MM.1S (cell line): ENCODE measurements around the gene SCMH1.
"Not testable (repeated sequence)": the region's sequence is repeated elsewhere in the genome, so short reads cannot be mapped to it uniquely, and the experiment has no call there.

Source experiments
- DNase-seq: peaks from one replicate; pipeline ENCODE4 v3.0.0-alpha.2; 2015
- H2AFZ ChIP-seq: fragments of 300-600 bp; sonication (generic); 2 replicates; pipeline ENCODE4 v1.6.0; 2016; ENCODE audit warnings: antibody characterized with exemption, low read length
- H3F3A ChIP-seq: fragments of 300-600 bp; sonication (generic); 2 replicates; pipeline ENCODE4 v1.6.1; 2016; ENCODE audit warnings: mild to moderate bottlenecking, antibody characterized with exemption, low read length, moderate library complexity, mixed read lengths; ENCODE audit not compliant: insufficient read depth
- H3K27ac ChIP-seq: fragments of 300-600 bp; sonication (generic); 2 replicates; pipeline ENCODE4 v1.5.1; 2016; ENCODE audit warnings: mild to moderate bottlenecking, low read length
- H3K27me3 ChIP-seq: fragments of 300-600 bp; sonication (generic); replicated peaks from 2 replicates; pipeline ENCODE4 v1.6.0; 2016; ENCODE audit warnings: low read length; ENCODE audit not compliant: insufficient read depth
- H3K36me3 ChIP-seq: fragments of 300-600 bp; sonication (generic); replicated peaks from 2 replicates; pipeline ENCODE4 v1.6.1; 2016; ENCODE audit warnings: mild to moderate bottlenecking, low read length, mixed read lengths; ENCODE audit not compliant: insufficient read depth
- H3K4me1 ChIP-seq: fragments of 300-600 bp; sonication (generic); 2 replicates; pipeline ENCODE4 v1.6.1; 2016; ENCODE audit warnings: low read length, mixed read lengths
- H3K4me2 ChIP-seq: fragments of 300-600 bp; sonication (generic); 2 replicates; pipeline ENCODE4 v1.6.0; 2016; ENCODE audit warnings: low read depth, low read length
- H3K4me3 ChIP-seq: fragments of 300-600 bp; sonication (generic); 2 replicates; pipeline ENCODE4 v1.5.1; 2016; ENCODE audit warnings: low read length, mixed read lengths
- H3K79me2 ChIP-seq: fragments of 300-600 bp; sonication (generic); 2 replicates; pipeline ENCODE4 v1.6.1; 2016; ENCODE audit warnings: mixed run types, low read length, mixed read lengths
- H3K9ac ChIP-seq: fragments of 300-600 bp; sonication (generic); 2 replicates; pipeline ENCODE4 v1.6.1; 2016; ENCODE audit warnings: low read length, mixed read lengths
- H3K9me2 ChIP-seq: fragments of 300-600 bp; sonication (generic); replicated peaks from 2 replicates; pipeline ENCODE4 v1.6.1; 2016; ENCODE audit warnings: mild to moderate bottlenecking, low read length, mixed read lengths; ENCODE audit not compliant: insufficient read depth
- H3K9me3 ChIP-seq: fragments of 300-600 bp; sonication (generic); replicated peaks from 2 replicates; pipeline ENCODE4 v1.6.1; 2016; ENCODE audit warnings: mild to moderate bottlenecking, low read length, mixed read lengths; ENCODE audit not compliant: insufficient read depth
- H4K20me1 ChIP-seq: fragments of 300-600 bp; sonication (generic); 2 replicates; pipeline ENCODE4 v1.6.1; 2016; ENCODE audit warnings: mild to moderate bottlenecking, low read length, moderate library complexity, mixed read lengths; ENCODE audit not compliant: insufficient read depth
- CTCF ChIP-seq: fragments of 300-600 bp; sonication (generic); IDR thresholded peaks from 2 replicates; pipeline ENCODE4 v1.5.1; 2016; ENCODE audit warnings: antibody characterized with exemption, low read length, mixed read lengths
- EZH2 ChIP-seq: fragments of 300-600 bp; sonication (generic); optimal IDR thresholded peaks from 2 replicates; pipeline ENCODE3; 2017; ENCODE audit warnings: low read depth, mild to moderate bottlenecking, antibody characterized with exemption, low read length, mixed read lengths
- EZH2phosphoT487 ChIP-seq: fragments of 300-600 bp; sonication (generic); IDR thresholded peaks from 2 replicates; pipeline ENCODE4 v1.6.1; 2018; ENCODE audit warnings: antibody characterized with exemption, low read length

Gene SCMH1

GRCh38 chr1:41218152-41218551 is 24.0 kb downstream of the SCMH1 start:
- no peak for TF ChIP-seq EZH2
- no peak for TF ChIP-seq CTCF
- no peak for TF ChIP-seq EZH2phosphoT487
- H3K27me3 ChIP-seq = no peaks in the 10 kb centered on the region
- H3K27ac ChIP-seq = no peak overlapping the region
- H3K9me3 ChIP-seq = no peaks in the 10 kb centered on the region
- H3K79me2 ChIP-seq = peaks cover 70% of the 10 kb centered on the region
- no peaks in the 10 kb centered on the region for H3K36me3 ChIP-seq
- H2AFZ ChIP-seq = no peak overlapping the region
- 0 out of 2 replicates have a peak, but pooled peaks cover 4% of the 10 kb centered on the region for H3F3A ChIP-seq
- H3K9me2 ChIP-seq = no peaks in the 10 kb centered on the region
- H3K9ac ChIP-seq = no peak overlapping the region
- H3K4me2 ChIP-seq = no peak overlapping the region
- no peaks in the 10 kb centered on the region for H4K20me1 ChIP-seq
- peaks cover 13% of the 10 kb centered on the region for H3K4me1 ChIP-seq
- no peak for DNase-seq
- no peak overlapping the region for H3K4me3 ChIP-seq

- H3K4me2 ChIP-seq = no peak overlapping the region
- H2AFZ ChIP-seq = no peak overlapping the region
- H3F3A ChIP-seq = 0 out of 2 replicates have a peak, but pooled peaks cover 2% of the 10 kb centered on the region
- no peak overlapping the region for H3K4me3 ChIP-seq
- H3K36me3 ChIP-seq = no peaks in the 10 kb centered on the region; the same call in 1 of the 2 replicates
- H3K9me2 ChIP-seq = no peaks in the 10 kb centered on the region
- H4K20me1 ChIP-seq = no peaks in the 10 kb centered on the region
- H3K27me3 ChIP-seq = no peaks in the 10 kb centered on the region
- no peak for TF ChIP-seq CTCF
- no peak overlapping the region for H3K27ac ChIP-seq
- peaks cover 6% of the 10 kb centered on the region; the same call in 1 of the 2 replicates for H3K4me1 ChIP-seq
- no peaks in the 10 kb centered on the region for H3K9me3 ChIP-seq
- peaks cover 75% of the 10 kb centered on the region for H3K79me2 ChIP-seq
- no peak overlapping the region for H3K9ac ChIP-seq
- DNase-seq = no peak
These were observed 24.7 kb downstream of the SCMH1 start for GRCh38 chr1:41217441-41217840.

GRCh38 chr1:41215623-41216022 is 26.5 kb downstream of the SCMH1 start:
- no peak overlapping the region for H3K4me3 ChIP-seq
- H3K9me3 ChIP-seq = no peaks in the 10 kb centered on the region
- H3K9ac ChIP-seq = no peak overlapping the region
- no peak for DNase-seq
- no peaks in the 10 kb centered on the region for H4K20me1 ChIP-seq
- no peaks in the 10 kb centered on the region for H3K9me2 ChIP-seq
- no peaks in the 10 kb centered on the region for H3K4me1 ChIP-seq
- no peaks in the 10 kb centered on the region for H3F3A ChIP-seq
- no peak overlapping the region for H3K4me2 ChIP-seq
- no peak overlapping the region for H3K27ac ChIP-seq
- no peaks in the 10 kb centered on the region for H3K27me3 ChIP-seq
- no peaks in the 10 kb centered on the region; the same call in 1 of the 2 replicates for H3K36me3 ChIP-seq
- TF ChIP-seq CTCF = no peak
- no peak for TF ChIP-seq EZH2phosphoT487
- no peak for TF ChIP-seq EZH2
- H2AFZ ChIP-seq = no peak overlapping the region
- H3K79me2 ChIP-seq = peaks cover 69% of the 10 kb centered on the region

GRCh38 chr1:41213341-41213740 is 28.8 kb downstream of the SCMH1 start:
- H3K4me1 ChIP-seq = no peaks in the 10 kb centered on the region
- H3K36me3 ChIP-seq = no peaks in the 10 kb centered on the region; the same call in 1 of the 2 replicates
- no peak overlapping the region for H3K4me2 ChIP-seq
- peaks cover 57% of the 10 kb centered on the region for H3K79me2 ChIP-seq
- H3F3A ChIP-seq = no peaks in the 10 kb centered on the region
- H3K4me3 ChIP-seq = no peak overlapping the region
- no peaks in the 10 kb centered on the region for H3K9me3 ChIP-seq
- TF ChIP-seq CTCF = no peak
- no peak for TF ChIP-seq EZH2
- no peak for TF ChIP-seq EZH2phosphoT487
- H4K20me1 ChIP-seq = no peaks in the 10 kb centered on the region
- no peaks in the 10 kb centered on the region for H3K9me2 ChIP-seq
- no peak for DNase-seq
- no peak overlapping the region for H3K9ac ChIP-seq
- no peaks in the 10 kb centered on the region for H3K27me3 ChIP-seq
- H3K27ac ChIP-seq = no peak overlapping the region
- H2AFZ ChIP-seq = no peak overlapping the region

GRCh38 chr1:41211608-41212007 is 30.5 kb downstream of the SCMH1 start:
- H4K20me1 ChIP-seq, H3K4me3 ChIP-seq, H3K9me2 ChIP-seq, H3K9me3 ChIP-seq, H3K9ac ChIP-seq, H2AFZ ChIP-seq, H3K27me3 ChIP-seq, H3K36me3 ChIP-seq, H3K4me1 ChIP-seq, H3K4me2 ChIP-seq, DNase-seq, H3F3A ChIP-seq, H3K27ac ChIP-seq: not testable (repeated sequence)
- H3K79me2 ChIP-seq = peaks cover 42% of the 10 kb centered on the region
